SH-SY5Y (cell line): ENCODE results near the gene NCK2.

Experiments used
- GATA2 ChIP-seq: IDR thresholded peaks from 2 replicates; pipeline ENCODE4 v1.6.1; 2011; ENCODE audit warnings: mild to moderate bottlenecking, low read depth, low read length
- GATA3 ChIP-seq: IDR thresholded peaks from 2 replicates; pipeline ENCODE4 v1.6.1; 2011; ENCODE audit warnings: low read depth, mild to moderate bottlenecking, low read length, moderate library complexity

- TF ChIP-seq GATA2 (no peak), GATA3 (no peak)
These were observed 24.3 kb downstream of the NCK2 start for GRCh38 chr2:105768961-105769452.
